ENCODE measurements around the gene GADL1. TPM values are rescaled to one million over a fixed set of nuclear protein-coding genes. Genes with fewer than 3 reads are reported as not detected.
A peak's percentile ranks its signal among the peaks of the same experiment; 100 is the strongest.

Gene GADL1
- total RNA-seq, 1 experiment from 2014 or later = not detected

GRCh38 chr3:30779686-30780287 lies 114.7 kb downstream of the GADL1 start (continued):
- peak; percentile 66 for TF ChIP-seq RAD21 (IDR thresholded peaks at IDR 0.05; ENCODE audit: low read depth)
- TF ChIP-seq TCF7L2 (IDR thresholded peaks at IDR 0.05; ENCODE audit: borderline replicate concordance, extremely low read depth, insufficient read depth, insufficient read length) = no peak

- Histone ChIP-seq H3K36me3 (ENCODE audit: control insufficient read depth in 1 of 2, insufficient read depth in 2 of 2, low read length in 2 of 2) (no peaks in the 10 kb centered on the region), H3K27me3 (ENCODE audit: insufficient read depth, low read length) (no peaks in the 10 kb centered on the region), H3K4me3 (replicated peaks in 1 of 2; ENCODE audit: low read depth in 1 of 2, low read length in 2 of 2) (no peak overlapping the region), H3K9me3 (ENCODE audit: control insufficient read depth in 1 of 2, insufficient read depth in 1 of 2, low read depth in 1 of 2, low read length in 2 of 2) (no peaks in the 10 kb centered on the region), H3K79me2 (ENCODE audit: insufficient read depth, low read length) (no peaks in the 10 kb centered on the region), H3K4me2 (ENCODE audit: low read length) (no peak overlapping the region), H3K9ac (ENCODE audit: low read length) (no peak overlapping the region), H4K20me1 (ENCODE audit: insufficient read depth) (no peaks in the 10 kb centered on the region), H3K4me1 (ENCODE audit: control insufficient read depth in 1 of 2, insufficient read depth in 2 of 2, low read length in 2 of 2) (no peaks in the 10 kb centered on the region), H2AFZ (ENCODE audit: low read depth, low read length, poor library complexity, severe bottlenecking) (no peak overlapping the region), H3K9me2 (ENCODE audit: insufficient read depth) (no peaks in the 10 kb centered on the region), H3K27ac (ENCODE audit: low read depth, low read length) (no peak overlapping the region)
- BruUV-seq (replicated peaks) = no TSS peak
- RAD21 ChIA-PET (ENCODE audit: low non-redundant PET in 1 of 2, low total read pairs in 2 of 2, uncharacterized antibody in 2 of 2, unreplicated experiment in 2 of 2) = no interaction called here
- no peak for ATAC-seq
- intact Hi-C loops (cut with micrococcal nuclease) = no loop called here
- no peak for TF ChIP-seq TCF7L2 (IDR thresholded peaks at IDR 0.05; ENCODE audit: borderline replicate concordance, extremely low read depth, insufficient read depth, insufficient read length)
- no peak for TF ChIP-seq CEBPB (IDR thresholded peaks at IDR 0.05; ENCODE audit: low read depth)
- TF ChIP-seq YY1 (IDR thresholded peaks at IDR 0.05; ENCODE audit: extremely low read depth, insufficient replicate concordance, low read depth, low read length) = no peak
- no peak for TF ChIP-seq CBX3 (IDR thresholded peaks at IDR 0.05; ENCODE audit: low read depth)
- no peak for TF ChIP-seq EZH2 (IDR thresholded peaks at IDR 0.05)
- no peak for TF ChIP-seq POLR2AphosphoS5 (IDR thresholded peaks at IDR 0.05; ENCODE audit: low read depth, low read length)
- no peak for TF ChIP-seq SRF (IDR thresholded peaks at IDR 0.05; ENCODE audit: low read depth)
- no peak for TF ChIP-seq POLR2A (IDR thresholded peaks at IDR 0.05; ENCODE audit: borderline replicate concordance, extremely low read depth, insufficient read depth, insufficient read length)
- TF ChIP-seq ELF1 (IDR thresholded peaks at IDR 0.05; ENCODE audit: borderline replicate concordance, low read depth) = no peak
- no peak for TF ChIP-seq ZNF274 (IDR thresholded peaks at IDR 0.05; ENCODE audit: low read depth, low read length)
- TF ChIP-seq, protein P1, sequence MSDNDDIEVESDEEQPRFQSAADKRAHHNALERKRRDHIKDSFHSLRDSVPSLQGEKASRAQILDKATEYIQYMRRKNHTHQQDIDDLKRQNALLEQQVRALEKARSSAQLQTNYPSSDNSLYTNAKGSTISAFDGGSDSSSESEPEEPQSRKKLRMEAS (IDR thresholded peaks at IDR 0.05) = no peak
- TF ChIP-seq SP1 (IDR thresholded peaks at IDR 0.05; ENCODE audit: low read depth) = no peak
- no peak for TF ChIP-seq RAD21 (IDR thresholded peaks at IDR 0.05; ENCODE audit: low read depth)
- TF ChIP-seq SIN3A (IDR thresholded peaks at IDR 0.05; ENCODE audit: low read depth) = no peak
- no peak for TF ChIP-seq FOSL1 (IDR thresholded peaks at IDR 0.05; ENCODE audit: low read depth)
- TF ChIP-seq ZBTB33 (IDR thresholded peaks at IDR 0.05; ENCODE audit: extremely low read depth, insufficient replicate concordance, low read length) = no peak
- CTCF ChIA-PET = no interaction called here
- DNase-seq (ENCODE audit: low read depth, low spot score) = no peak
- POLR2A ChIA-PET = no interaction called here
These were observed 115.5 kb downstream of the GADL1 start for GRCh38 chr3:30778933-30779332.
